GM12878 (cell line): ENCODE measurements around the gene BORCS6. TPM values are rescaled to one million over a fixed set of nuclear protein-coding genes. Genes with fewer than 3 reads are reported as not detected.

Experiments used
- ATAC-seq: fragments of 200-7000 bp; cut with Tn5 transposase; 3 replicates; pipeline ENCODE4 v1.9.1; 2020; ENCODE audit warnings: mild to moderate bottlenecking, moderate library complexity
- BruUV-seq: library from RNA; stranded (reverse); fragments of 400-500 nt; replicated peaks from 2 replicates; lab custom pipeline; 2021; lab: Mats Ljungman, UMichigan
- CTCF ChIA-PET: fragments of 300-600 bp; sonication (Branson Sonifier 250); formaldehyde crosslinking; extraction: SDS; loops from one replicate; lab custom pipeline; 2021; ENCODE audit warnings: inconsistent platforms; lab: Yijun Ruan, JAX
- POLR2A ChIA-PET: fragments of 350-600 bp; formaldehyde crosslinking; extraction: SDS; loops from one replicate; lab custom pipeline; 2021; ENCODE audit warnings: inconsistent platforms; lab: Charles Lee
- RAD21 ChIA-PET: fragments of 300-600 bp; sonication (Branson Sonifier 250); formaldehyde crosslinking; loops from one replicate; lab custom pipeline; 2023; ENCODE audit warnings: antibody characterized with exemption; ENCODE audit not compliant: unreplicated experiment; lab: Charles Lee
- SMC1A ChIA-PET: fragments of 300-600 bp; sonication (Branson Sonifier 250); formaldehyde crosslinking; loops from one replicate; lab custom pipeline; 2023; ENCODE audit not compliant: unreplicated experiment, uncharacterized antibody; lab: Charles Lee
- DNase-seq: peaks from one replicate; pipeline ENCODE4 v3.0.0-alpha.2; 2011; ENCODE audit warnings: low read depth, low spot score
- FAIRE-seq: peaks from 3 replicates; lab custom pipeline; 2011; peaks lifted over from hg19 to GRCh38; lab: Jason Lieb, UNC
- H2AFZ ChIP-seq: 2 replicates; pipeline ENCODE4 v1.6.0; 2011; ENCODE audit warnings: low read depth, low read length, control low read depth; ENCODE audit not compliant: control insufficient read depth
- H3K27ac ChIP-seq: 2 replicates; pipeline ENCODE4 v1.5.1; 2011; ENCODE audit warnings: control low read depth; ENCODE audit not compliant: control insufficient read depth, insufficient read depth
- H3K27me3 ChIP-seq, 2 experiments: replicated peaks in 1 of 2; 2 replicates each; pipeline versions ENCODE4 v1.6.0 to v1.6.1; 2011; ENCODE audit warnings: low read length in 1 of 2; ENCODE audit not compliant: control insufficient read depth in 2 of 2, insufficient read depth in 2 of 2
- H3K36me3 ChIP-seq, 2 experiments: 2 replicates each; pipeline ENCODE4 v1.5.1; 2011; ENCODE audit warnings: low read length in 1 of 2; ENCODE audit not compliant: control insufficient read depth in 2 of 2, insufficient read depth in 2 of 2
- H3K4me1 ChIP-seq: 2 replicates; pipeline ENCODE4 v1.6.1; 2011; ENCODE audit warnings: mild to moderate bottlenecking, low read length, moderate library complexity, mixed read lengths; ENCODE audit not compliant: control insufficient read depth, insufficient read depth
- H3K4me2 ChIP-seq: 2 replicates; pipeline ENCODE4 v1.6.0; 2011; ENCODE audit warnings: control low read depth; ENCODE audit not compliant: control insufficient read depth, insufficient read depth
- H3K4me3 ChIP-seq: fragments of 200-600 bp; sonication (generic); 2 replicates; pipeline ENCODE4 v1.5.1; 2016
- H3K79me2 ChIP-seq: 2 replicates; pipeline ENCODE4 v1.6.0; 2011; ENCODE audit warnings: low read length; ENCODE audit not compliant: control insufficient read depth, insufficient read depth
- H3K9ac ChIP-seq: 2 replicates; pipeline ENCODE4 v1.8.0; 2011; ENCODE audit warnings: low read length, control low read depth, mixed read lengths; ENCODE audit not compliant: control insufficient read depth, insufficient read depth
- H3K9me3 ChIP-seq: replicated peaks from 3 replicates; pipeline ENCODE4 v1.5.1; 2011; ENCODE audit warnings: mild to moderate bottlenecking, low read length; ENCODE audit not compliant: control insufficient read depth, insufficient read depth
- H4K20me1 ChIP-seq: 2 replicates; pipeline ENCODE4 v1.6.0; 2011; ENCODE audit not compliant: control insufficient read depth, insufficient read depth
- ATF7 ChIP-seq: fragments of 450-650 bp; IDR thresholded peaks from 2 replicates; pipeline ENCODE4 v1.6.1; 2016; ENCODE audit warnings: low read depth, mild to moderate bottlenecking
- IRF4 ChIP-seq: IDR thresholded peaks from 2 replicates; pipeline ENCODE4 v1.6.1; 2011; ENCODE audit warnings: low read depth, low read length
- MEF2A ChIP-seq: IDR thresholded peaks from 2 replicates; pipeline ENCODE4 v1.6.1; 2011; ENCODE audit warnings: low read depth, mild to moderate bottlenecking, low read length, moderate library complexity; ENCODE audit not compliant: insufficient read depth
- MYB ChIP-seq: fragments of 150-350 bp; IDR thresholded peaks from 2 replicates; pipeline ENCODE4 v1.6.1; 2014; ENCODE audit warnings: mild to moderate bottlenecking, low read depth, low read length, borderline replicate concordance
- NBN ChIP-seq: fragments of 450-650 bp; IDR thresholded peaks from 2 replicates; pipeline ENCODE4 v1.6.1; 2016
- NFYB ChIP-seq: IDR thresholded peaks from 2 replicates; pipeline ENCODE4 v1.6.1; 2011; ENCODE audit warnings: low read depth, mild to moderate bottlenecking, low read length, improper control_type of control experiment, moderate library complexity; ENCODE audit not compliant: insufficient read depth
- NR2F1 ChIP-seq: fragments of 450-650 bp; conservative IDR thresholded peaks from 2 replicates; pipeline ENCODE4 v1.6.1; 2017; ENCODE audit warnings: mild to moderate bottlenecking
- NRF1 ChIP-seq: conservative IDR thresholded peaks from 2 replicates; pipeline ENCODE4 v1.6.1; 2011; ENCODE audit warnings: mild to moderate bottlenecking, low read depth, low read length, improper control_type of control experiment
- PAX8 ChIP-seq: fragments of 450-650 bp; IDR thresholded peaks from 2 replicates; pipeline ENCODE4 v1.6.1; 2017; ENCODE audit warnings: mild to moderate bottlenecking, moderate library complexity
- POLR2AphosphoS2 ChIP-seq: IDR thresholded peaks from 2 replicates; pipeline ENCODE4 v1.6.1; 2011; ENCODE audit warnings: low read depth, mild to moderate bottlenecking, low read length, improper control_type of control experiment, moderate library complexity
- SREBF1 ChIP-seq: IDR thresholded peaks from 2 replicates; pipeline ENCODE4 v1.6.1; 2012; ENCODE audit warnings: mild to moderate bottlenecking, low read length
- SUPT20H ChIP-seq: IDR thresholded peaks from 2 replicates; pipeline ENCODE4 v1.6.1; 2011; ENCODE audit warnings: low read depth, mild to moderate bottlenecking, low read length, moderate library complexity, borderline replicate concordance; ENCODE audit not compliant: control insufficient read depth
- ZNF274 ChIP-seq: IDR thresholded peaks from one replicate; pipeline ENCODE4 v1.8.0; 2011; ENCODE audit not compliant: insufficient read length, insufficient read depth
- ZNF384 ChIP-seq: IDR thresholded peaks from 2 replicates; pipeline ENCODE4 v1.6.1; 2012; ENCODE audit warnings: low read depth, mild to moderate bottlenecking, low read length, improper control_type of control experiment, borderline replicate concordance
- WGBS: methylation state at CpG from one replicate; pipeline ENCODE4 v1.1.6; 2016; ENCODE audit warnings: low lambda C conversion rate; ENCODE audit not compliant: insufficient replicate concordance, insufficient coverage; ENCODE audit errors: missing lambda C conversion rate; 5-methylcytosine and 5-hydroxymethylcytosine counted together
- in situ Hi-C: fragments of 300-500 bp; cut with MboI; formaldehyde crosslinking; loops from 9 replicates; pipeline ENCODE4 v1.14.3; 2018; ENCODE audit warnings: mixed read lengths
- intact Hi-C: fragments of 100-400 bp; cut with micrococcal nuclease; formaldehyde crosslinking; loops from one replicate; pipeline ENCODE4 v1.14.2; 2022; ENCODE audit not compliant: unreplicated experiment
- polyA plus RNA-seq, 11 experiments: library from polyadenylated mRNA; depleted of rRNA in 4 of 11; unstranded in 6 of 11; stranded (reverse) in 5 of 11; fragments of >200 nt; fragmentation: Nextera tagmentation in 4 of 11; fragmentation: Illumina TruSeq in 1 of 11; extraction: Ambion mirVana in 4 of 11; extraction: Trizol in 1 of 11; gene quantifications; 1 replicate in 1 of 11; 2 replicates in 10 of 11; pipeline versions ENCODE4 v1.2.1 to v1.2.3, GENCODE V29; 2011 to 2016; ENCODE audit warnings: inconsistent platforms in 2 of 11, missing spikeins in 2 of 11, low read depth in 1 of 11
- total RNA-seq, 4 experiments: library from RNA; depleted of rRNA in 3 of 4; stranded (reverse); fragments of >200 nt in 3 of 4; fragmentation: Illumina TruSeq in 1 of 4; extraction: Trizol in 1 of 4; gene quantifications; 2 replicates each; pipeline versions ENCODE4 v1.2.1 to v1.2.3, GENCODE V29; 2013 to 2021

BORCS6 gene
- total and polyA plus RNA-seq, 10 of the 15 experiments (the other 5 are each of a cell fraction or from before 2014, with no cell fraction given), result 0.37 to 14.1 (median 6.7) TPM

DNA sequence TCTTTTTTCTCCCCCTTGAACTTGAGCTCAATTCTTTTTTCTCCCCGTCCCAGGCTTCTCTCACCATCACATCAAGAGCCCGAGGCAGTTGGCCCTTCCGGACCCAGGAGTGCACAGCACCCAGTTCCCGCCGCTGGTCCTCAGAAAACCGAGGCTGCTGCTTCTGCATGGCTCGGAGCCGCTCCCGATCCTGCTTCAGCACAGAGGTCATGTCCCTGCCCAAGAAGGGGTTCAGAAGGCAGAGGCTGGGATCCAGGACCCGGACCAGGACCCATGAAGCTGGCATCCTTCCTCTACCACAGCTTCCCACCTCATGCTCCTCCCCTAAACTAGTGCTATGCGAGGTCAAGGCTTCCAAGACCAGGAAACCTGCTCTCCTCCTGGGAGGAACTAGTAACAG lies 48.2 kb downstream of the BORCS6 start:
- Histone ChIP-seq H3K4me2 (no peak overlapping the region), H3K9me3 (no peaks in the 10 kb centered on the region), H4K20me1 (no peaks in the 10 kb centered on the region), H3K27me3 (no peaks in the 10 kb centered on the region), H3K4me3 (no peak overlapping the region), H3K9ac (no peak overlapping the region), H3K36me3 (peaks cover 3 to 21% of the 10 kb centered on the region in 2 experiments), H3K79me2 (no peaks in the 10 kb centered on the region)
- BruUV-seq, result no TSS peak
- RAD21 ChIA-PET, result interaction anchor here (0.6 to 1.0 kb wide), 2 partner anchors 15 to 106 kb away, joined by 4 to 5 read pairs; partner anchors contain the start of gene CTC1
- in situ Hi-C loops, result no loop called here
- POLR2A ChIA-PET, result interaction anchor here (1.6 to 4.7 kb wide), 2 partner anchors 8 to 10 kb away, joined by 6 to 29 read pairs; partner anchors contain the start of gene PER1
- no peak for TF ChIP-seq IRF4
- TF ChIP-seq POLR2AphosphoS2, result no peak
- TF ChIP-seq MEF2A, result no peak
- TF ChIP-seq NRF1, result no peak
- no peak for TF ChIP-seq ZNF274
- no peak for TF ChIP-seq NR2F1
- no peak for TF ChIP-seq ZNF384
- TF ChIP-seq MYB, result no peak
- no peak for TF ChIP-seq SUPT20H
- no peak for TF ChIP-seq PAX8
- no peak for TF ChIP-seq NBN
- TF ChIP-seq NFYB, result no peak
- no peak for TF ChIP-seq SREBF1
- no peak for TF ChIP-seq ATF7
- TF ChIP-seq, all 136 proteins: peak for 0
- Histone ChIP-seq H3K27ac (no peak overlapping the region), H2AFZ (no peak overlapping the region), H3K4me1 (peaks cover 7% of the 10 kb centered on the region)
- SMC1A ChIA-PET, result interaction anchor here (0.9 to 3.0 kb wide), 2 partner anchors 9 to 39 kb away, joined by 3 to 13 read pairs; no protein-coding TSS in a partner anchor
- ATAC-seq, result no peak
- CTCF ChIA-PET, result interaction anchor here (0.7 to 5.4 kb wide), 4 partner anchors 9 to 121 kb away, joined by 3 to 40 read pairs (median 4); partner anchors contain the start of genes ALOXE3 and PER1
- no peak for FAIRE-seq
- DNase-seq, result no peak
- WGBS, result 89% methylated on average over 11 of the region's 11 CpGs
- intact Hi-C loops, result no loop called here
